GM19467 (cell line): ENCODE results near the gene TMEM178B.

Experiments
- ATAC-seq: cut with Tn5 transposase; IDR thresholded peaks from one replicate; pipeline ENCODE4 v1.9.1; 2021; ENCODE audit warnings: mild to moderate bottlenecking, moderate library complexity; ENCODE audit not compliant: unreplicated experiment

The TMEM178B gene

GRCh38 chr7:141452911-141453310 lies 379.0 kb downstream of the TMEM178B start:
- no peak for ATAC-seq

GRCh38 chr7:141454338-141454737 lies 380.5 kb downstream of the TMEM178B start:
- ATAC-seq, result no peak

GRCh38 chr7:141455723-141456122 lies 381.9 kb downstream of the TMEM178B start:
- ATAC-seq, result no peak

GRCh38 chr7:141456298-141456697 lies 382.4 kb downstream of the TMEM178B start:
- ATAC-seq, result no peak

- ATAC-seq, result no peak
These were observed 382.8 kb downstream of the TMEM178B start for GRCh38 chr7:141456711-141457110.

GRCh38 chr7:141460781-141461715 lies 387.2 kb downstream of the TMEM178B start:
- no peak for ATAC-seq

- ATAC-seq, result no peak
These were observed 388.1 kb downstream of the TMEM178B start for GRCh38 chr7:141461924-141462323.

- no peak for ATAC-seq
These were observed 389.1 kb downstream of the TMEM178B start for GRCh38 chr7:141462958-141463357.

GRCh38 chr7:141463986-141464385 lies 390.1 kb downstream of the TMEM178B start:
- ATAC-seq, result no peak

GRCh38 chr7:141464551-141464950 lies 390.7 kb downstream of the TMEM178B start:
- no peak for ATAC-seq

GRCh38 chr7:141466151-141466904 lies 392.5 kb downstream of the TMEM178B start:
- ATAC-seq, result no peak

GRCh38 chr7:141468341-141468740 lies 394.5 kb downstream of the TMEM178B start:
- ATAC-seq, result no peak

GRCh38 chr7:141475679-141476078 lies 401.8 kb downstream of the TMEM178B start:
- no peak for ATAC-seq

GRCh38 chr7:141477865-141478264 lies 404.0 kb downstream of the TMEM178B start:
- no peak for ATAC-seq

GRCh38 chr7:141478845-141479244 lies 405.0 kb downstream of the TMEM178B start:
- ATAC-seq, result no peak

- no peak for ATAC-seq
These were observed 407.1 kb downstream of the TMEM178B start for GRCh38 chr7:141480953-141481352.

GRCh38 chr7:141481971-141482370 lies 408.1 kb downstream of the TMEM178B start:
- no peak for ATAC-seq

GRCh38 chr7:141483044-141483443 lies 409.2 kb downstream of the TMEM178B start:
- no peak for ATAC-seq

GRCh38 chr7:141484907-141485306 lies 411.0 kb downstream of the TMEM178B start:
- ATAC-seq, result no peak

- no peak for ATAC-seq
These were observed 413.1 kb downstream of the TMEM178B start for GRCh38 chr7:141486959-141487358.

GRCh38 chr7:141490474-141490873 lies 416.6 kb downstream of the TMEM178B start:
- ATAC-seq, result no peak

- ATAC-seq, result no peak
These were observed 421.2 kb downstream of the TMEM178B start for GRCh38 chr7:141495057-141495456.
